GM23338 (cell line): Measurements from ENCODE around the gene BICDL2. TPM values are rescaled to one million over a fixed set of nuclear protein-coding genes. Genes with fewer than 3 reads are reported as not detected.

Experiments used
- ATAC-seq: fragments of 200-7000 bp; cut with Tn5 transposase; 3 replicates; pipeline ENCODE4 v1.9.1; 2020
- DNase-seq: peaks from one replicate; pipeline ENCODE4 v3.0.0-alpha.2; 2015; ENCODE audit warnings: low spot score
- H2AFZ ChIP-seq: fragments of 200-600 bp; sonication (generic); 2 replicates; pipeline ENCODE4 v1.8.0; 2016; ENCODE audit warnings: antibody characterized with exemption, mild to moderate bottlenecking, moderate library complexity
- H3F3A ChIP-seq: fragments of 200-600 bp; sonication (generic); replicated peaks from 2 replicates; pipeline ENCODE4 v1.8.0; 2017; ENCODE audit warnings: antibody characterized with exemption, mixed run types, low read depth
- H3K27ac ChIP-seq: fragments of 200-600 bp; sonication (generic); 2 replicates; pipeline ENCODE4 v1.6.1; 2016; ENCODE audit warnings: low read depth
- H3K27me3 ChIP-seq: fragments of 200-600 bp; sonication (generic); 2 replicates; pipeline ENCODE4 v1.8.0; 2016; ENCODE audit warnings: mild to moderate bottlenecking, mixed run types, moderate library complexity; ENCODE audit not compliant: insufficient read depth
- H3K36me3 ChIP-seq: fragments of 200-600 bp; sonication (generic); 2 replicates; pipeline ENCODE4 v1.8.0; 2016; ENCODE audit warnings: mild to moderate bottlenecking; ENCODE audit not compliant: insufficient read depth
- H3K4me1 ChIP-seq: fragments of 200-600 bp; sonication (generic); 2 replicates; pipeline ENCODE4 v1.8.0; 2016; ENCODE audit warnings: mild to moderate bottlenecking, moderate library complexity; ENCODE audit not compliant: insufficient read depth
- H3K4me2 ChIP-seq: fragments of 200-600 bp; sonication (generic); 2 replicates; pipeline ENCODE4 v1.7.1; 2017; ENCODE audit warnings: mixed run types
- H3K4me3 ChIP-seq: fragments of 200-600 bp; sonication (generic); 2 replicates; pipeline ENCODE4 v1.6.1; 2016; ENCODE audit warnings: mixed run types
- H3K79me2 ChIP-seq: fragments of 200-600 bp; sonication (generic); replicated peaks from 2 replicates; pipeline ENCODE4 v1.8.0; 2017; ENCODE audit warnings: mild to moderate bottlenecking; ENCODE audit not compliant: insufficient read depth
- H3K9me2 ChIP-seq: fragments of 200-600 bp; sonication (generic); 2 replicates; pipeline ENCODE4 v1.8.0; 2017; ENCODE audit not compliant: insufficient read depth
- H4K20me1 ChIP-seq: fragments of 200-600 bp; sonication (generic); replicated peaks from 2 replicates; pipeline ENCODE4 v1.8.0; 2017; ENCODE audit warnings: mild to moderate bottlenecking; ENCODE audit not compliant: insufficient read depth
- H3K27ac Mint-ChIP-seq: 2 replicates; pipeline ENCODE4 v1.8.0; 2020; ENCODE audit warnings: inconsistent platforms, mild to moderate bottlenecking, moderate library complexity, mixed read lengths
- H3K27me3 Mint-ChIP-seq: 3 replicates; pipeline ENCODE4 v1.8.0; 2022; ENCODE audit warnings: low read depth, mild to moderate bottlenecking, moderate library complexity, mixed read lengths, inconsistent platforms; ENCODE audit not compliant: insufficient read depth, poor library complexity
- H3K36me3 Mint-ChIP-seq: 3 replicates; pipeline ENCODE4 v1.8.0; 2021; ENCODE audit warnings: low read depth, mild to moderate bottlenecking, inconsistent platforms, moderate library complexity, mixed read lengths
- H3K4me1 Mint-ChIP-seq: 3 replicates; pipeline ENCODE4 v1.8.0; 2020; ENCODE audit warnings: mild to moderate bottlenecking, inconsistent platforms, mixed read lengths
- H3K4me3 Mint-ChIP-seq: 3 replicates; pipeline ENCODE4 v1.8.0; 2021; ENCODE audit warnings: moderate library complexity, mild to moderate bottlenecking, inconsistent platforms, mixed read lengths
- H3K9me3 Mint-ChIP-seq: 3 replicates; pipeline ENCODE4 v1.8.0; 2020; ENCODE audit warnings: moderate library complexity, mild to moderate bottlenecking, inconsistent platforms, mixed read lengths
- CTCF ChIP-seq, 2 experiments: fragments of 200-600 bp in 1 of 2; sonication (generic) in 1 of 2; conservative IDR thresholded peaks; 2 replicates each; pipeline versions ENCODE4 v1.5.1 to v1.6.1; 2016 to 2017; ENCODE audit warnings: antibody characterized with exemption in 2 of 2, low read depth in 2 of 2, mild to moderate bottlenecking in 2 of 2, moderate library complexity in 1 of 2
- ETS1 ChIP-seq: IDR thresholded peaks from 2 replicates; pipeline ENCODE4 v1.6.1; 2016; ENCODE audit warnings: antibody characterized with exemption
- EZH2 ChIP-seq: fragments of 200-600 bp; sonication (generic); IDR thresholded peaks from one replicate; pipeline ENCODE4 v1.8.0; 2017; ENCODE audit warnings: antibody characterized with exemption, mild to moderate bottlenecking, low read depth; ENCODE audit not compliant: unreplicated experiment
- NANOG ChIP-seq: IDR thresholded peaks from 2 replicates; pipeline ENCODE4 v1.6.1; 2016; ENCODE audit warnings: antibody characterized with exemption, borderline replicate concordance
- POLR2AphosphoS5 ChIP-seq: IDR thresholded peaks from 2 replicates; pipeline ENCODE4 v1.6.1; 2016; ENCODE audit warnings: antibody characterized with exemption, low read depth
- STAT1 ChIP-seq: IDR thresholded peaks from one replicate; pipeline ENCODE4 v1.6.1; 2016; ENCODE audit warnings: antibody characterized with exemption; ENCODE audit not compliant: unreplicated experiment
- ZNF462 ChIP-seq: fragments of 250-450 bp; sonication (Bioruptor Pico); IDR thresholded peaks from 2 replicates; pipeline ENCODE4 v1.5.0; 2020; ENCODE audit warnings: mild to moderate bottlenecking, moderate library complexity
- polyA plus RNA-seq: library from polyadenylated mRNA; unstranded; fragments of >200 nt; fragmentation: Nextera tagmentation; extraction: Ambion mirVana; gene quantifications from 2 replicates; pipeline ENCODE4 v1.2.1, GENCODE V29; 2016
- total RNA-seq: library from RNA; depleted of rRNA; stranded (reverse); fragments of >200 nt; shearing (Covaris generic); gene quantifications from 2 replicates; pipeline ENCODE4 v1.2.3, GENCODE V29; 2014

Gene BICDL2
- total and polyA plus RNA-seq, 2 experiments from 2014 or later: 12.7 to 18.4 TPM

GRCh38 chr16:3013998-3014690, 22.6 kb downstream of the BICDL2 start:
- Histone ChIP-seq H3K4me1 (peaks cover 74% of the 10 kb centered on the region), H3F3A (peaks cover 55% of the 10 kb centered on the region), H4K20me1 (peaks cover 25% of the 10 kb centered on the region), H3K27me3 (peaks cover 11% of the 10 kb centered on the region), H3K9me2 (no peaks in the 10 kb centered on the region), H3K4me2 (peak overlapping the region; percentile 88), H2AFZ (no peak overlapping the region), H3K27ac (peak overlapping the region; percentile 45; the same call in 1 of the 2 replicates), H3K36me3 (no peaks in the 10 kb centered on the region), H3K79me2 (peaks cover 24% of the 10 kb centered on the region), H3K4me3 (peak overlapping the region; percentile 68)
- Mint-ChIP-seq H3K4me3 (peak overlapping the region; percentile 95), H3K27me3 (peaks cover 53% of the 10 kb centered on the region), H3K9me3 (peaks cover 7% of the 10 kb centered on the region; the same call in 2 of the 3 replicates), H3K4me1 (peaks cover 57% of the 10 kb centered on the region), H3K36me3 (peaks cover 34% of the 10 kb centered on the region), H3K27ac (no peak overlapping the region; the same call in 1 of the 2 replicates)
- ATAC-seq: no peak; the same call in 2 of the 3 replicates
- peak; percentile 54 for DNase-seq
- TF ChIP-seq NANOG: no peak
- no peak for TF ChIP-seq ZNF462 (CRISPR knock-in tag)
- no peak for TF ChIP-seq STAT1
- TF ChIP-seq POLR2AphosphoS5: peak; percentile 54
- TF ChIP-seq ETS1: no peak
- no peak for TF ChIP-seq EZH2
- TF ChIP-seq CTCF (conservative IDR thresholded peaks at IDR 0.05; ENCODE audit: low read depth in 2 of 2): no peak
